ENCODE measurements around the gene STOML1.

The STOML1 gene

GRCh38 chr15:74013374-74013894 lies 21.3 kb upstream of the STOML1 start:
- no peak for DNase-seq

- DNase-seq = no peak
These were observed 19.5 kb upstream of the STOML1 start for GRCh38 chr15:74011610-74012009.

GRCh38 chr15:74010929-74011540 lies 18.9 kb upstream of the STOML1 start:
- DNase-seq = no peak

GRCh38 chr15:74008901-74009300 lies 16.8 kb upstream of the STOML1 start:
- no peak for DNase-seq

- no peak for DNase-seq
These were observed 15.8 kb upstream of the STOML1 start for GRCh38 chr15:74007820-74008371.

GRCh38 chr15:74006774-74007639 lies 14.9 kb upstream of the STOML1 start:
- DNase-seq = no peak

- DNase-seq = no peak
These were observed 5.9 kb upstream of the STOML1 start for GRCh38 chr15:73997986-73998385.

GRCh38 chr15:73996939-73997338 lies 4.8 kb upstream of the STOML1 start:
- no peak for DNase-seq

GRCh38 chr15:73996267-73996666 lies 4.2 kb upstream of the STOML1 start:
- no peak for DNase-seq

- no peak for DNase-seq
These were observed 3.0 kb upstream of the STOML1 start for GRCh38 chr15:73994912-73995622.

- DNase-seq = peak; percentile 93
These were observed 2.4 kb upstream of the STOML1 start, which contains the start of gene PML for GRCh38 chr15:73994413-73994883. PML (plus strand) TSS chr15:73994716; CDS start chr15:73994813, 97 bp downstream.

GRCh38 chr15:73993211-73993994 lies 1.3 kb upstream of the STOML1 start:
- no peak for DNase-seq

- no peak for DNase-seq
These were observed 451 bp upstream of the STOML1 start for GRCh38 chr15:73992594-73992898.

- no peak for DNase-seq
These were observed 835 bp downstream of the STOML1 start for GRCh38 chr15:73991260-73991659.

- no peak for DNase-seq
These were observed 1.7 kb downstream of the STOML1 start for GRCh38 chr15:73990250-73991005.

- DNase-seq = no peak
These were observed 2.9 kb downstream of the STOML1 start for GRCh38 chr15:73989001-73989798.

GRCh38 chr15:73988445-73988969 lies 3.6 kb downstream of the STOML1 start:
- no peak for DNase-seq

- no peak for DNase-seq
These were observed 4.2 kb downstream of the STOML1 start for GRCh38 chr15:73987681-73988444.

- DNase-seq = no peak
These were observed 4.8 kb downstream of the STOML1 start for GRCh38 chr15:73987250-73987649.

- DNase-seq = no peak
These were observed 5.4 kb downstream of the STOML1 start for GRCh38 chr15:73986776-73987056.

All from NCI-H2171 treated with DMSO at 0.1 percent for 48 hours (cell line).